HG03342 (cell line): Measurements from ENCODE around the gene NUP107.
A peak's percentile ranks its signal among the peaks of the same experiment; 100 is the strongest.

Experiments used
- ATAC-seq: cut with Tn5 transposase; IDR thresholded peaks from one replicate; pipeline ENCODE4 v1.9.1; 2021; ENCODE audit warnings: mild to moderate bottlenecking, moderate library complexity; ENCODE audit not compliant: unreplicated experiment

Gene NUP107

GRCh38 chr12:68733661-68734071 is 46.9 kb downstream of the NUP107 start:
- ATAC-seq, result no peak

- ATAC-seq, result no peak
These were observed 53.1 kb downstream of the NUP107 start for GRCh38 chr12:68739891-68740290.

GRCh38 chr12:68743356-68743755 is 56.6 kb downstream of the NUP107 start:
- ATAC-seq, result no peak

- peak; percentile 2 for ATAC-seq
These were observed 58.7 kb downstream of the NUP107 start for GRCh38 chr12:68745376-68745903.

- ATAC-seq, result peak; percentile 97
These were observed 59.3 kb downstream of the NUP107 start, which contains the start of gene SLC35E3 for GRCh38 chr12:68745904-68746571. Gene SLC35E3 (plus strand): TSS chr12:68746176. CDS start chr12:68746378, 202 bp downstream.

GRCh38 chr12:68746572-68747180 is 59.9 kb downstream of the NUP107 start:
- ATAC-seq, result peak; percentile 30

GRCh38 chr12:68749443-68749842 is 62.7 kb downstream of the NUP107 start:
- ATAC-seq, result no peak

- no peak for ATAC-seq
These were observed 63.1 kb downstream of the NUP107 start for GRCh38 chr12:68749861-68750260.

GRCh38 chr12:68750506-68750905 is 63.7 kb downstream of the NUP107 start:
- ATAC-seq, result no peak

- no peak for ATAC-seq
These were observed 68.9 kb downstream of the NUP107 start for GRCh38 chr12:68755536-68756243.

- no peak for ATAC-seq
These were observed 73.1 kb downstream of the NUP107 start for GRCh38 chr12:68759852-68760251.

- ATAC-seq, result no peak
These were observed 74.1 kb downstream of the NUP107 start for GRCh38 chr12:68760806-68761441.

- no peak for ATAC-seq
These were observed 74.6 kb downstream of the NUP107 start for GRCh38 chr12:68761442-68761812.

GRCh38 chr12:68761901-68762630 is 75.3 kb downstream of the NUP107 start:
- no peak for ATAC-seq

- no peak for ATAC-seq
These were observed 75.9 kb downstream of the NUP107 start for GRCh38 chr12:68762691-68763090.

GRCh38 chr12:68765696-68766095 is 78.9 kb downstream of the NUP107 start:
- no peak for ATAC-seq

GRCh38 chr12:68766646-68767045 is 79.9 kb downstream of the NUP107 start:
- ATAC-seq, result no peak

GRCh38 chr12:68767191-68767590 is 80.4 kb downstream of the NUP107 start:
- no peak for ATAC-seq

GRCh38 chr12:68768431-68768939 is 81.7 kb downstream of the NUP107 start:
- ATAC-seq, result no peak

GRCh38 chr12:68769941-68770340 is 83.2 kb downstream of the NUP107 start:
- no peak for ATAC-seq
